Right lobe of liver (tissue), 6 donors: ENCODE data around the gene PCSK6. TPM values are rescaled to one million over a fixed set of nuclear protein-coding genes. Genes with fewer than 3 reads are reported as not detected.
A peak's percentile ranks its signal among the peaks of the same experiment; 100 is the strongest.

Experiments used
- ATAC-seq, 4 donors: fragments of 200-7000 bp; cut with Tn5 transposase; one replicate each; pipeline ENCODE4 v1.9.1; 2020; ENCODE audit warnings: mild to moderate bottlenecking in 4 of 4, moderate library complexity in 4 of 4
- DNase-seq, 3 donors: peaks; one replicate each; pipeline ENCODE4 v3.0.0-alpha.2; 2020
- H3K27ac ChIP-seq, 3 donors: fragments of 200-600 bp; one replicate each; pipeline ENCODE4 v1.8.0; 2022
- H3K27me3 ChIP-seq, 2 donors: fragments of 200-600 bp; one replicate each; pipeline ENCODE4 v1.8.0; 2022
- H3K36me3 ChIP-seq, 4 donors: fragments of 200-600 bp; sonication (generic) in 1 of 4; one replicate each; pipeline versions ENCODE4 v1.5.1 to v1.8.0; 2017 to 2022; ENCODE audit warnings: control low read depth in 1 of 4
- H3K4me1 ChIP-seq, 4 donors: fragments of 200-600 bp; sonication (generic) in 1 of 4; one replicate each; pipeline versions ENCODE4 v1.5.1 to v1.8.0; 2017 to 2022; ENCODE audit warnings: control low read depth in 1 of 4
- H3K4me3 ChIP-seq, 3 donors: fragments of 200-600 bp; one replicate each; pipeline ENCODE4 v1.8.0; 2022
- H3K9me3 ChIP-seq, 4 donors: fragments of 200-600 bp; sonication (generic) in 1 of 4; one replicate each; pipeline versions ENCODE4 v1.5.1 to v1.8.0; 2017 to 2022; ENCODE audit warnings: control low read depth in 1 of 4
- CTCF ChIP-seq, 4 donors: fragments of 200-600 bp in 3 of 4; fragments of 450-650 bp in 1 of 4; IDR thresholded peaks; one replicate each; pipeline versions ENCODE4 v1.5.1 to v1.8.0; 2016 to 2022; ENCODE audit warnings: antibody characterized with exemption in 4 of 4, mild to moderate bottlenecking in 2 of 4
- POLR2A ChIP-seq: fragments of 450-650 bp; IDR thresholded peaks from one replicate; pipeline ENCODE4 v1.6.1; 2017; ENCODE audit warnings: antibody characterized with exemption, mild to moderate bottlenecking
- WGBS: methylation state at CpG from one replicate; pipeline ENCODE4 v1.1.6; 2018; ENCODE audit warnings: low coverage, low lambda C conversion rate; ENCODE audit not compliant: insufficient coverage; ENCODE audit errors: missing lambda C conversion rate; 5-methylcytosine and 5-hydroxymethylcytosine counted together
- intact Hi-C, 2 donors: fragments of 100-400 bp; cut with DNase I; formaldehyde crosslinking; loops; one replicate each; pipeline versions ENCODE4 v1.11.2 to v1.14.1; 2022
- total RNA-seq, 6 experiments: library from RNA; depleted of rRNA in 2 of 6; stranded (reverse); fragments of >200 nt in 2 of 6; fragmentation: NEBNext Ultra II Directional in 3 of 6; extraction: Animal tissue kit (Norgen Biotek cat#: 25700) in 3 of 6; gene quantifications; one replicate each; pipeline versions ENCODE4 v1.1.0 to v1.2.4, GENCODE V29; 2016 to 2023
- donor health status: DM: no; HTN: yes; CAD: no.
- donor health status: DM: no; HTN: no; CAD: no.
- donor health status: DM: no; HTN: no; CAD: no.
- donor health status: DM: no; HTN: yes; CAD: no.
- donor health status: DM: no; HTN: yes; CAD: no.

Gene PCSK6
- total RNA-seq, 6 experiments from 2014 or later: 165 to 218 (median 207) TPM

- ATAC-seq: no peak
These were observed 58.2 kb downstream of the PCSK6 start for GRCh38 chr15:101431301-101431700.

GRCh38 chr15:101429646-101430045 lies 59.9 kb downstream of the PCSK6 start:
- intact Hi-C loops: no loop called here
- Histone ChIP-seq H3K9me3 (no peaks in the 10 kb centered on the region), H3K27ac (peak overlapping the region in 1 of 3 donors; percentile 30), H3K36me3 (peaks cover 0 to 74% (median 32%) of the 10 kb centered on the region in 4 donors), H3K4me3 (no peak overlapping the region), H3K27me3 (no peaks in the 10 kb centered on the region), H3K4me1 (peaks cover 0 to 5% (median 0%) of the 10 kb centered on the region in 4 donors)
- WGBS: 84% methylated on average over 12 of the region's 18 CpGs
- DNase-seq (no peak), ATAC-seq (peak in 1 of 4 donors; percentile 3)
- TF ChIP-seq POLR2A: no peak
- TF ChIP-seq CTCF (IDR thresholded peaks at IDR 0.05): no peak

More at GRCh38 chr15:101431301-101431700, 58.2 kb downstream of the PCSK6 start:
- no peak overlapping the region for H3K4me3 ChIP-seq
- TF ChIP-seq POLR2A: no peak
- TF ChIP-seq CTCF (IDR thresholded peaks at IDR 0.05): no peak
- intact Hi-C loops: no loop called here
- H3K4me1 ChIP-seq: peaks cover 0 to 18% (median 0%) of the 10 kb centered on the region in 4 donors
- H3K36me3 ChIP-seq: peaks cover 0 to 57% (median 24%) of the 10 kb centered on the region in 4 donors
- H3K27ac ChIP-seq: no peak overlapping the region
- H3K9me3 ChIP-seq: no peaks in the 10 kb centered on the region
- H3K27me3 ChIP-seq: no peaks in the 10 kb centered on the region
- 77% methylated on average over 11 of the region's 15 CpGs for WGBS
- no peak for DNase-seq

- Histone ChIP-seq H3K27ac (no peak overlapping the region), H3K4me3 (no peak overlapping the region), H3K27me3 (no peaks in the 10 kb centered on the region), H3K9me3 (no peaks in the 10 kb centered on the region), H3K4me1 (peaks cover 0 to under 1% (median 0%) of the 10 kb centered on the region in 4 donors), H3K36me3 (peaks cover 0 to 79% (median 35%) of the 10 kb centered on the region in 4 donors)
- peak in 2 of 4 donors; percentile 4 to 28 for ATAC-seq
- 71% methylated on average over 5 of the region's 8 CpGs for whole genome bisulfite sequencing
- no peak for DNase-seq
- no peak for TF ChIP-seq CTCF (IDR thresholded peaks at IDR 0.05)
- TF ChIP-seq POLR2A: no peak
- intact Hi-C loops: no loop called here
These were observed 60.3 kb downstream of the PCSK6 start for GRCh38 chr15:101429191-101429590.

- Histone ChIP-seq H3K4me3 (no peak overlapping the region), H3K36me3 (peaks cover 0 to 83% (median 37%) of the 10 kb centered on the region in 4 donors), H3K27ac (no peak overlapping the region), H3K27me3 (no peaks in the 10 kb centered on the region), H3K9me3 (no peaks in the 10 kb centered on the region), H3K4me1 (no peaks in the 10 kb centered on the region)
- intact Hi-C loops: no loop called here
- DNase-seq (no peak), ATAC-seq (no peak)
- TF ChIP-seq CTCF (IDR thresholded peaks at IDR 0.05): no peak
- no peak for TF ChIP-seq POLR2A
- WGBS: 80% methylated on average over 4 of the region's 12 CpGs
These were observed 60.7 kb downstream of the PCSK6 start for GRCh38 chr15:101428758-101429157.
